ENCODE measurements around the gene WSB1. TPM values are rescaled to one million over a fixed set of nuclear protein-coding genes. Genes with fewer than 3 reads are reported as not detected.
"Not testable (repeated sequence)": the region's sequence is repeated elsewhere in the genome, so short reads cannot be mapped to it uniquely, and the experiment has no call there.

Gene WSB1, protein sequence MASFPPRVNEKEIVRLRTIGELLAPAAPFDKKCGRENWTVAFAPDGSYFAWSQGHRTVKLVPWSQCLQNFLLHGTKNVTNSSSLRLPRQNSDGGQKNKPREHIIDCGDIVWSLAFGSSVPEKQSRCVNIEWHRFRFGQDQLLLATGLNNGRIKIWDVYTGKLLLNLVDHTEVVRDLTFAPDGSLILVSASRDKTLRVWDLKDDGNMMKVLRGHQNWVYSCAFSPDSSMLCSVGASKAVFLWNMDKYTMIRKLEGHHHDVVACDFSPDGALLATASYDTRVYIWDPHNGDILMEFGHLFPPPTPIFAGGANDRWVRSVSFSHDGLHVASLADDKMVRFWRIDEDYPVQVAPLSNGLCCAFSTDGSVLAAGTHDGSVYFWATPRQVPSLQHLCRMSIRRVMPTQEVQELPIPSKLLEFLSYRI
- total RNA-seq, result 79.4 TPM

- ATAC-seq, result peak; percentile 92
These were observed at the start of gene WSB1 for GRCh38 chr17:27293898-27294688. Gene WSB1, plus strand, starts transcription at chr17:27294114. Its CDS starts 282 bp downstream, at chr17:27294396.

DNA sequence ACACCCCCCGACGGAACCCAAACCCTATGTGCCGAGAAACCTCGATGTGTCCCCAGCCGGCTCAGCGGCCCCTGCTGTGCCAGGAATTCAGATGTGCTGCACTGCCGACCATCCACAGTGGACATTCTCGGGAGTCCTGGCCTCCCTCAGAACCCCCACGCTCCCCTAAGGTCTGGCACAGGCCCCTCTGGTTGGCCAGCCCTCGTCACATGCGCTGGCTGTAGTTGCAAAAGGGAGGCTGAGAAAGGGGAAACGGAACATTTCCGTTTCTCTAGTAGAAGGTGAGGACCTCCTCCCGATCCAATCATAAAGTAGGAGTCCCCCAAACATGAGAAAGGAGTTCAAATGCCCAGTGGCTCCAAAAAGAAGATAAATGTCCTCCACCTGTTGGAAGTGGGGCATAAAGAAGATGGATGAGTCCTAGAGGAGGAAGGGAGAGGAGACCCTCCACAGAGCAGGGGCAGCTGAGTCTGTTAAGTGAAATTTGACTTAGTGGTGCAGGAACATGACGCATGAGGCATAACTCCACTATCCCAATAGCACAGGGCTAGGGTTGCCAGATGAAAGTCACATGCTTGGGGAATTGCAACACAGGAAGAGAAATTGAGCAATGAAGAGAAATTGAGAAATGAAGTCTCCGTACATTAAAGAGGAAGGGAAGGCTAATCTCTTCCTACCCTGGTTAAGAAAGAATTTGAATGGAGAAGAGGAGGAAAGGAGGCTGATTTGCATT is 49.3 kb upstream of the WSB1 start:
- peak; percentile 57 for ATAC-seq

GRCh38 chr17:27245230-27245696 is 48.7 kb upstream of the WSB1 start:
- peak; percentile 79 for ATAC-seq

DNA sequence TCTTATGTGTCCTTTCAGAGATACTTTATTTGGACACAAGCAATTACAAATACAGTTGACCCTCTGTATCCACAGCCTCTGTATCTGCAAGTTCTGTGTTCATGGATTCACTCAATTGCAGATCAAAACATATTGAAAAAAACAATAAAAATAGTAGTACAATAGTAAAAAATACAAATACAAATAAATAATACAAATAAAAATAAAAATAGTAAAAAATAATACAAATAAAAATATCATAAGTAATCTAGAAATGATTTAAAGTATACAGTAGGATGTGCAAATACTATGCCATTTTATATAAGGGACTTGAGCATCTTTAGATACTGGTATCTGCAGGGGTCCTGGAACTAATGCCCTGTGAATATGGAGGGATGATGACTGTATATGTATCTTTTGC is 47.4 kb upstream of the WSB1 start:
- ATAC-seq, result no peak

- peak; percentile 75 for ATAC-seq
These were observed 46.6 kb upstream of the WSB1 start for GRCh38 chr17:27247071-27247957.

GRCh38 chr17:27247958-27248342 is 46.0 kb upstream of the WSB1 start:
- no peak for ATAC-seq

DNA sequence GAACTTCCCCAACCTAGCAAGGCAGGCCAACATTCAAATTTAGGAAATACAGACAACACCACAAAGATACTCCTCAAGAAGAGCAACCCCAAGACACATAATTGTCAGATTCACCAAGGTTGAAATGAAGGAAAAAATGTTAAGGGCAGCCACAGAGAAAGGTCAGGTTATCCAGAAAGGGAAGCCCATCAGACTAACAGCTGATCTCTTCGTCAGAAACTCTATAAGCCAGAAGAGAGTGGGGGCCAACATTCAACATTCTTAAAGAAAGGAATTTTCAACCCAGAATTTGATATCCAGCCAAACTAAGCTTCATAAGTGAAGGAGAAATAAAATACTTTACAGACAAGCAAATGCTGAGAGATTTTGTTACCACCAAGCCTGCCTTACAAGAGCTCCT is 43.1 kb upstream of the WSB1 start:
- ATAC-seq, result not testable (repeated sequence)

GRCh38 chr17:27254802-27255201 is 39.1 kb upstream of the WSB1 start:
- ATAC-seq, result not testable (repeated sequence)

GRCh38 chr17:27256225-27257030 is 37.5 kb upstream of the WSB1 start:
- ATAC-seq, result peak; percentile 47

DNA sequence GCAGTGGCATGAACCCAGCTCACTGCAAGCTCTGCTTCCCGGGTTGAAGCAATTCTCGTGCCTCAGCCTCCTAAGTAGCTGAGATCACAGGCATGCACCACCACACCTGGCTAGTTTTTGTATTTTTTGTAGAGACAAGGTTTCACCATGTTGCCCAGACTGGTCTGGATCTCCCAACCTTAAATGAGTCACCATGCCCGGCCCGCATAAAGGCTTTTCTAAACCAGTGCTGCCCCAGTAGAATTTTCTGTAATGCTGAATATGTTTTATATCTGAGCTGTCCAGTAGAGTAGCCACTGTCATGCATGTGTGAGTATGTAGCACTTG is 36.9 kb upstream of the WSB1 start:
- peak; percentile 81 for ATAC-seq

DNA sequence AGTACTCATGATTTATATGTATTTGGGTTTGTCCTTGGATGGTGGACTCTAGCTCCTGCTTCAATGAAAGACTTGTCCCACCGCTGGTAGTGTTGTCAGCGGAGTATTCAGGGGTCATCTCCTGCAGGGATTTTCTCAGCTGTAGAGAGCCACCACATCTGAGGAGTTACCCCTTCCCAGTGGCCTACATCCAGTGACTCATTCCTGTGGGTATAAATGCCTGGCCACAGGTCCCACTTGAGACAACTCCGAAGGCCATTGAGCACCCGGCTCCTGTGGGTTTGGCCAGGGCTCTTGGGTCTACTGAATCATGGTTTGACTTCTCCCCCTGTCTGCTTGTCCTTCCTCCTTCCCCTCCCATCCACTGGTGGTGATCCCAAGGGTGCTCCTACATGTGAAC is 34.6 kb upstream of the WSB1 start:
- ATAC-seq, result no peak

GRCh38 chr17:27263386-27263785 is 30.5 kb upstream of the WSB1 start:
- ATAC-seq, result no peak

DNA sequence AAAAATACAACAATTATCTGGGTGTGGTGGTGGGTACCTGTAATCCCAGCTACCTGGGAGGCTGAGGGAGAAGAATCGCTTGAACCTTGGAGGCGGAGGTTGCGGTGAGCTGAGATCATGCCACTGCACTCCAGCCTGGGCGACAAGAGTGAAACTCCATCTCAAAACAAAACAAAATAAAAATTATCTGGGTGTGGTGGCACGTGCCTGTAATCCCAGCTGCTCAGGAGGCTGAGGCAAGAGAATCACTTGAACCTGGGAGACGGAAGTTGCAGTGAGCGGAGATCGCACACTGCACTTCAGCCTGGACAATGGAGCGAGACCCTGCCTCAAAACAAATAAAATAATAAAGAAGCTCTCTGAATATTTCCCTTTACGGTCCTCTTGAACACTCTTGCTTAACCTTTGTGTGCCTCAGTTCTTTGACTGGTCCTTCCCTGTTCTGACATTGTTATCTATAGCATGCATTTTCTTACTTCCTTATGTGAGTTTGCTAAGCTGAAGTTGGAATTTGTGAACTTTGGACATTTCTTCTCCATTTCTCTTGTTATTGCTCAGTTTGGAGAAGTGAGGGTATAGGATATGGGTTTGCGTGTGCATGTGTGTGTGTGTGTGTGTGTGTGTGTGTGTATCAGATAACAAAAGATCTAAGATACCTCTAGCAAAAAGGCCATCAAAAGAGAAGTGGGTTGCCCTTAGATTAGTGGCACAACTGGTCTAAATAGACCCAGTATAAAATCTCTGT is 29.7 kb upstream of the WSB1 start:
- ATAC-seq, result no peak

- ATAC-seq, result no peak
These were observed 28.6 kb upstream of the WSB1 start for GRCh38 chr17:27265333-27265732.

GRCh38 chr17:27266228-27266627 is 27.7 kb upstream of the WSB1 start:
- no peak for ATAC-seq

DNA sequence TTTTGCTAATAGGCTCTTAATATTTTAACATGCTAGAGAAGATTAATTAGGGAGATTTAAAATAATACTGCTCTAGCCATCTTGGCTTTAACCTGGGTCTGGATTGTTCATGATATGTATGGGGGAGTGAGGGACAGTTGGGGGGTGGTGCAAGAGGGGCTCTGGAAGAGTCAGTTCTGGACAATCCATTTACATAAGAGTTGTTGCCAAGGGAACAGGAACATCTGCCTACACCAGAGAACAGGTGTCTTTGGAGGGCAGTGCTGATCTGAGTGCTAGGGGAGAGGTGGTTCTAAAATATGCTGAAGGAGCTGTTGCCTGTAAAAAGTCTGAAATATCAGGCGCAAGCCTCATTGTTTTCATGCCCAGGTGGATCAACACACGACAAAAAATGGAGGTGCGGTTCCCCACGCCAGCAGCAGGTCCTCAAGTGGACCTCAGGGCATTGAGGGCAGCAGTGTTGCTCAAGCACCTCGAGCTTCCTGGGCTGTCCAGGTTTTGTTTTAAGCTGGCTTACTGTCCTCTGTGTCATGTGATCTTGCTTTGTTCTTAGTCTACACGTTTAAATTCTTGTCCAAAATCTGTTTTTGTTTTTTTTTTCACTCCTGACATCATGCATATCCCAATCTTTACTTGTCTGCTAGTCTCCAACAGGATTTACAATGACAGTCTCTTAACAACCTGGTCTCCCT is 25.4 kb upstream of the WSB1 start:
- ATAC-seq, result no peak

GRCh38 chr17:27269201-27269600 is 24.7 kb upstream of the WSB1 start:
- no peak for ATAC-seq

DNA sequence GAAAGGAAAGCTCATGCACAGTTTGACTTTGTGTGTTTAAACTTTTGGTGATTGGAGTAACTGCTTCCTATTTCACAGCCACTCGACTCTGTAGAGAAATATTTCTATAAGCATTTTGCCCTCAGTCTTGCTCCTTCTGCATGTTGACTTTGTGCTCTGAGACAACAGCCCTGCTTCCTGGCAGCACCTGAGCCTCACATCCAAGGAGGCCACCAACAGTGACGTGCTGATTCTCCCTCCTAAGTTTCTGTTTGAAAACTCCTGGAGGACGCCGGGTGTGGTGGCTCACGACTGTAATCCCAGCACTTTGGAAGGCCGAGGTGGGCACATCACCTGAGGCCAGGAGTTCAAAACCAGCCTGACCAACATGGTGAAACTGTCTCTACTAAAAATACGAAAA is 23.9 kb upstream of the WSB1 start:
- ATAC-seq, result no peak

DNA sequence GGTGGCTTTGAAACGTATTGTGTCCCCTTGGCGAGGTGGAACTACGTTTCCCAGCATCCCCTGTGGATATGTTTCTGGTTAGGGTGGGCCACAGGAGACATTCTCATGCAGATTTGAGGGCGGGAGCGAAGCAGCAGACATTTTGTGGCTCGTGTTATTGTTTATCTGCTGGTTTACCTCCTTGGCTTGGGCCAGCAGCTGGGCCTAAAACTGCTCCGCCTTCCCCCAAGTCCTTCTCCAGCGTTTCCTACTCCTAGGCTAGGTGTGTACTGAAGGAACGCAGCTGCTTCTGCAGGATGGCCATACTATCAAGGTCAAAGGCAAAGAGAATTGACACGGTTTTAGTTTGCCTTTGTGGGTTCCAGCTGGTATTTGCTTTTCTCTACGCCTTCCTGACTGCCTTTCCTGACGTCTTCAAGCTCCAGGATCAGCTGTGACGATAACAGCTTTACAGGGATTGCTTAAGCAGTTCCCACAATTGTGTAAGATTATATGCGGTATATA is 17.2 kb upstream of the WSB1 start:
- ATAC-seq, result no peak

DNA sequence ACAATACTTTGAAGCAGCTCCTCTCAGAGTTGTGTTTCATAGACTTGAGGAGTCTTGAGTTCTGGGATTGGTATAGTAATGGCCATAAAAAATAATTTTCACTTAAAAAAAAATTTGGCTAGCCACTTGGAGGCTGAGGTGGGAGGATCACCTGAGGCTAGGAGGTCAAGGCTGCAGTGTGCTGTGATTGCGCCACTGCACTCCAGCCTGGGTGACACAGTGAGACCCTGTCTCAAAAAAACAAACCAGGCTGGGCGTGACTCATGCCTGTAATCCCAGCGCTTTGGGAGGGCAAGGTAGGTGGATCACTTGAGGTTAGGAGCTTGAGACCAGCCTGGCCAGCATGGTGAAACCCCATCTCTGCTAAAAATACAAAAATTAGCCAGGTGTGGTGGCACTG is 14.8 kb upstream of the WSB1 start:
- ATAC-seq, result not testable (repeated sequence)

Measured in esophagus mucosa (tissue), 1 donor.